HEK293T (cell line): Measurements from ENCODE around the gene SPRR5.

ENCODE experiments used
- CTBP1 ChIP-seq: fragments of 450-650 bp; IDR thresholded peaks from 2 replicates; pipeline ENCODE4 v1.6.1; 2016; ENCODE audit warnings: borderline replicate concordance
- ELF4 ChIP-seq: fragments of 450-650 bp; IDR thresholded peaks from 2 replicates; pipeline ENCODE4 v1.6.1; 2017; ENCODE audit warnings: antibody characterized with exemption
- FOXA1 ChIP-seq: fragments of 450-650 bp; IDR thresholded peaks from 2 replicates; pipeline ENCODE4 v1.6.1; 2016; ENCODE audit warnings: mild to moderate bottlenecking
- FOXK2 ChIP-seq: fragments of 450-650 bp; IDR thresholded peaks from 2 replicates; pipeline ENCODE4 v1.6.1; 2016; ENCODE audit warnings: mild to moderate bottlenecking
- FOXM1 ChIP-seq: fragments of 450-650 bp; IDR thresholded peaks from 2 replicates; pipeline ENCODE4 v1.6.1; 2017; ENCODE audit warnings: mild to moderate bottlenecking, borderline replicate concordance
- SP1 ChIP-seq: fragments of 450-650 bp; IDR thresholded peaks from 2 replicates; pipeline ENCODE4 v1.6.1; 2017
- SUZ12 ChIP-seq: fragments of 450-650 bp; IDR thresholded peaks from 2 replicates; pipeline ENCODE4 v1.6.1; 2016; ENCODE audit warnings: mild to moderate bottlenecking

DNA sequence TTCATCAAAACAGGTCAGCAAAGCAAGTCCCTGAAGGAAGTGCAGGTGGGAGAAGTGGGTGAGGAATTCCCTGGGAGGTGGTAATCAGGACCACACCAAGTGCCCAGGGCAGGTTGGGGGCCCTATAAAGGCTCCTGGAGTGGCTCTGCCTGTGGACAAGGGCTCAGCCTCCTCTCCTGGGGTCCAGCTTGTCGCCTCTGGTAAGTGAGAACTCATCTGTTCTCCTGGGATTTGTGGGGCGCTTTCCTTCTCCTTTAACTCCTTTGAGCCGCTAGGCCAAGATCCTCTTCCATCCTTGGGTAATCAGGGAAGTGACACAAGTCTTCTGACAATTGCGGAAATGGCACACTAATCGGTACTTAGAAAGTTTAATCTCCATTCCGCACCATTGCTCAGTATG is 23.5 kb downstream of the SPRR5 start, which contains the start of gene SPRR4:
- TF ChIP-seq FOXA1 (no peak), SUZ12 (no peak), CTBP1 (no peak), FOXK2 (no peak), SP1 (no peak), ELF4 (no peak), FOXM1 (no peak)
